H9 (cell line): ENCODE data around the gene MBP. TPM values are rescaled to one million over a fixed set of nuclear protein-coding genes. Genes with fewer than 3 reads are reported as not detected.

ENCODE experiments used
- DNase-seq: peaks from one replicate; pipeline ENCODE4 v3.0.0-alpha.2; 2017
- H2AFZ ChIP-seq: one replicate; pipeline ENCODE4 v1.6.1; 2013; ENCODE audit warnings: mild to moderate bottlenecking, low read length, control low read depth, moderate library complexity
- H2AK5ac ChIP-seq: 2 replicates; pipeline ENCODE4 v1.6.1; 2013; ENCODE audit warnings: low read length, control low read depth, mixed read lengths; ENCODE audit not compliant: insufficient read length
- H2BK120ac ChIP-seq: one replicate; pipeline ENCODE4 v1.6.1; 2013; ENCODE audit warnings: low read depth, mild to moderate bottlenecking, low read length, control low read depth, inconsistent platforms; ENCODE audit not compliant: poor library complexity, severe bottlenecking
- H2BK12ac ChIP-seq: 2 replicates; pipeline ENCODE4 v1.6.1; 2013; ENCODE audit warnings: low read length, control low read depth, mixed read lengths, low read depth; ENCODE audit not compliant: insufficient read length
- H2BK15ac ChIP-seq: 2 replicates; pipeline ENCODE4 v1.6.1; 2013; ENCODE audit warnings: low read depth, low read length, control low read depth
- H2BK20ac ChIP-seq: one replicate; pipeline ENCODE4 v1.6.1; 2013; ENCODE audit warnings: low read depth, mild to moderate bottlenecking, low read length, control low read depth, inconsistent platforms; ENCODE audit not compliant: poor library complexity, severe bottlenecking
- H2BK5ac ChIP-seq: 2 replicates; pipeline ENCODE4 v1.6.1; 2013; ENCODE audit warnings: low read length, control low read depth, mixed read lengths; ENCODE audit not compliant: insufficient read length
- H3K14ac ChIP-seq: 2 replicates; pipeline ENCODE4 v1.6.1; 2013; ENCODE audit warnings: low read length, control low read depth; ENCODE audit not compliant: insufficient read depth
- H3K18ac ChIP-seq: 2 replicates; pipeline ENCODE4 v1.6.1; 2013; ENCODE audit warnings: low read depth, mild to moderate bottlenecking, mixed read lengths, low read length, control low read depth; ENCODE audit not compliant: insufficient read length
- H3K23ac ChIP-seq: 2 replicates; pipeline ENCODE4 v1.6.1; 2013; ENCODE audit warnings: low read length, control low read depth, mixed read lengths, low read depth; ENCODE audit not compliant: insufficient read length
- H3K23me2 ChIP-seq: 2 replicates; pipeline ENCODE4 v1.6.1; 2013; ENCODE audit warnings: low read depth, mild to moderate bottlenecking, mixed read lengths, low read length, control low read depth; ENCODE audit not compliant: insufficient read length, poor library complexity, severe bottlenecking
- H3K27ac ChIP-seq: 2 replicates; pipeline ENCODE4 v1.5.1; 2013; ENCODE audit warnings: low read length, control low read depth, mixed read lengths, low read depth; ENCODE audit not compliant: insufficient read length
- H3K27me3 ChIP-seq: 2 replicates; pipeline ENCODE4 v1.6.1; 2013; ENCODE audit warnings: low read length, control low read depth, inconsistent platforms; ENCODE audit not compliant: insufficient read depth
- H3K4ac ChIP-seq: 2 replicates; pipeline ENCODE4 v1.6.1; 2013; ENCODE audit warnings: low read depth, mild to moderate bottlenecking, control low read depth, inconsistent platforms, low read length, moderate library complexity
- H3K4me1 ChIP-seq: 2 replicates; pipeline ENCODE4 v1.6.1; 2013; ENCODE audit warnings: low read length, control low read depth, inconsistent platforms; ENCODE audit not compliant: insufficient read depth
- H3K4me2 ChIP-seq: 2 replicates; pipeline ENCODE4 v1.6.1; 2013; ENCODE audit warnings: low read length, control low read depth, mixed read lengths; ENCODE audit not compliant: insufficient read length, insufficient read depth
- H3K56ac ChIP-seq: 2 replicates; pipeline ENCODE4 v1.6.1; 2013; ENCODE audit warnings: low read depth, mild to moderate bottlenecking, mixed read lengths, low read length, control low read depth; ENCODE audit not compliant: insufficient read length
- H3K79me1 ChIP-seq: 2 replicates; pipeline ENCODE4 v1.6.1; 2013; ENCODE audit warnings: low read depth, mild to moderate bottlenecking, moderate library complexity, low read length, control low read depth, inconsistent platforms; ENCODE audit not compliant: insufficient read depth, poor library complexity, severe bottlenecking
- H3K79me2 ChIP-seq: 2 replicates; pipeline ENCODE4 v1.6.1; 2013; ENCODE audit warnings: low read length, control low read depth, inconsistent platforms; ENCODE audit not compliant: insufficient read depth
- H3K9ac ChIP-seq: 2 replicates; pipeline ENCODE4 v1.6.1; 2013; ENCODE audit warnings: low read length, control low read depth, mixed read lengths; ENCODE audit not compliant: insufficient read length; ENCODE audit errors: extremely low read depth
- H3K9me3 ChIP-seq: one replicate; pipeline ENCODE4 v1.6.1; 2013; ENCODE audit warnings: low read depth, low read length, inconsistent platforms; ENCODE audit not compliant: control insufficient read depth
- H3T11ph ChIP-seq: one replicate; pipeline ENCODE4 v1.6.1; 2013; ENCODE audit warnings: mild to moderate bottlenecking, low read length, control low read depth, inconsistent platforms
- H4K20me1 ChIP-seq: one replicate; pipeline ENCODE4 v1.6.1; 2013; ENCODE audit not compliant: control insufficient read depth, insufficient read length, insufficient read depth
- H4K5ac ChIP-seq: 2 replicates; pipeline ENCODE4 v1.6.1; 2013; ENCODE audit warnings: low read depth, mild to moderate bottlenecking, mixed read lengths, low read length, control low read depth; ENCODE audit not compliant: insufficient read length
- H4K8ac ChIP-seq: replicated peaks from 2 replicates; pipeline ENCODE4 v1.6.1; 2013; ENCODE audit warnings: low read length, control low read depth, mixed read lengths, low read depth; ENCODE audit not compliant: insufficient read length
- H4K91ac ChIP-seq: 2 replicates; pipeline ENCODE4 v1.6.1; 2013; ENCODE audit warnings: low read depth, mild to moderate bottlenecking, moderate library complexity, mixed read lengths, low read length, control low read depth; ENCODE audit not compliant: insufficient read length
- H3K27ac Mint-ChIP-seq, 3 experiments: 2 replicates in 2 of 3; 3 replicates in 1 of 3; pipeline ENCODE4 v1.8.0; 2020 to 2021; ENCODE audit warnings: mixed read lengths in 3 of 3, mild to moderate bottlenecking in 1 of 3, moderate library complexity in 1 of 3
- H3K27me3 Mint-ChIP-seq: 2 replicates; pipeline ENCODE4 v1.8.0; 2021; ENCODE audit warnings: low read depth, mild to moderate bottlenecking, moderate library complexity, mixed read lengths
- H3K36me3 Mint-ChIP-seq, 3 experiments: 2 replicates in 2 of 3; 3 replicates in 1 of 3; pipeline ENCODE4 v1.8.0; 2020 to 2021; ENCODE audit warnings: low read depth in 3 of 3, mixed read lengths in 3 of 3; ENCODE audit not compliant: insufficient read depth in 1 of 3
- H3K4me1 Mint-ChIP-seq, 2 experiments: 2 replicates each; pipeline ENCODE4 v1.8.0; 2020; ENCODE audit warnings: mixed read lengths in 2 of 2
- H3K4me3 Mint-ChIP-seq, 2 experiments: 2 replicates in 1 of 2; 3 replicates in 1 of 2; pipeline ENCODE4 v1.8.0; 2020 to 2021; ENCODE audit warnings: mild to moderate bottlenecking in 2 of 2, mixed read lengths in 2 of 2, moderate library complexity in 1 of 2
- H3K9me3 Mint-ChIP-seq, 2 experiments: 2 replicates in 1 of 2; 3 replicates in 1 of 2; pipeline ENCODE4 v1.8.0; 2020; ENCODE audit warnings: mild to moderate bottlenecking in 2 of 2, mixed read lengths in 2 of 2, moderate library complexity in 1 of 2
- WGBS: extraction: QIAGEN DNeasy Blood & Tissue Kit; methylation state at CpG from one replicate; pipeline ENCODE4 v1.1.7; 2013; ENCODE audit warnings: missing lambda C conversion rate, low lambda C conversion rate, mixed read lengths; ENCODE audit not compliant: insufficient read length; ENCODE audit errors: extremely low coverage; 5-methylcytosine and 5-hydroxymethylcytosine counted together
- total RNA-seq: library from RNA; stranded (reverse); gene quantifications from 2 replicates; pipeline ENCODE4 v1.2.1, GENCODE V29; 2021
- TF ChIP-seq, protein P1 (sequence below): fragments of 200-600 bp; sonication (generic); conservative IDR thresholded peaks from 3 replicates; pipeline ENCODE4 v1.8.0; 2021; ENCODE audit warnings: antibody characterized with exemption, mild to moderate bottlenecking

MBP gene
- total RNA-seq, 1 experiment from 2014 or later: 8.6 TPM

GRCh38 chr18:77062518-77063003 lies 70.0 kb downstream of the MBP start:
- Histone ChIP-seq H2BK15ac (no peak overlapping the region), H3K9me3 (no peaks in the 10 kb centered on the region), H3K27me3 (no peaks in the 10 kb centered on the region), H4K8ac (no peak overlapping the region), H2AFZ (no peak overlapping the region), H3K4me1 (no peaks in the 10 kb centered on the region), H3K14ac (no peak overlapping the region), H4K91ac (no peak overlapping the region), H2BK5ac (no peak overlapping the region), H2BK20ac (no peak overlapping the region), H2AK5ac (no peak overlapping the region), H2BK120ac (no peak overlapping the region), H3K18ac (no peak overlapping the region), H3K23ac (no peak overlapping the region), H3K9ac (no peak overlapping the region), H2BK12ac (no peak overlapping the region), H3K23me2 (no peaks in the 10 kb centered on the region), H3K79me1 (no peaks in the 10 kb centered on the region), H3K4ac (no peak overlapping the region), H3T11ph (no peak overlapping the region), H4K20me1 (no peaks in the 10 kb centered on the region), H4K5ac (no peak overlapping the region), H3K79me2 (no peaks in the 10 kb centered on the region), H3K56ac (no peak overlapping the region), H3K4me2 (no peak overlapping the region), H3K27ac (no peak overlapping the region)
- H3K27ac Mint-ChIP-seq: no peak overlapping the region; a peak in 1 of 7 replicates
- H3K4me1 Mint-ChIP-seq: peaks cover 15 to 22% of the 10 kb centered on the region in 2 experiments
- no peak for DNase-seq
- no CpG with 5 or more reads among the region's 12 CpGs for WGBS
- no peak overlapping the region for H3K4me3 Mint-ChIP-seq
- H3K36me3 Mint-ChIP-seq: peaks cover 0 to 5% (median 0%) of the 10 kb centered on the region in 3 experiments; a peak in 2 of 7 replicates
- no peaks in the 10 kb centered on the region for H3K27me3 Mint-ChIP-seq
- TF ChIP-seq, protein P1, sequence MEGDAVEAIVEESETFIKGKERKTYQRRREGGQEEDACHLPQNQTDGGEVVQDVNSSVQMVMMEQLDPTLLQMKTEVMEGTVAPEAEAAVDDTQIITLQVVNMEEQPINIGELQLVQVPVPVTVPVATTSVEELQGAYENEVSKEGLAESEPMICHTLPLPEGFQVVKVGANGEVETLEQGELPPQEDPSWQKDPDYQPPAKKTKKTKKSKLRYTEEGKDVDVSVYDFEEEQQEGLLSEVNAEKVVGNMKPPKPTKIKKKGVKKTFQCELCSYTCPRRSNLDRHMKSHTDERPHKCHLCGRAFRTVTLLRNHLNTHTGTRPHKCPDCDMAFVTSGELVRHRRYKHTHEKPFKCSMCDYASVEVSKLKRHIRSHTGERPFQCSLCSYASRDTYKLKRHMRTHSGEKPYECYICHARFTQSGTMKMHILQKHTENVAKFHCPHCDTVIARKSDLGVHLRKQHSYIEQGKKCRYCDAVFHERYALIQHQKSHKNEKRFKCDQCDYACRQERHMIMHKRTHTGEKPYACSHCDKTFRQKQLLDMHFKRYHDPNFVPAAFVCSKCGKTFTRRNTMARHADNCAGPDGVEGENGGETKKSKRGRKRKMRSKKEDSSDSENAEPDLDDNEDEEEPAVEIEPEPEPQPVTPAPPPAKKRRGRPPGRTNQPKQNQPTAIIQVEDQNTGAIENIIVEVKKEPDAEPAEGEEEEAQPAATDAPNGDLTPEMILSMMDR: no peak
- H3K9me3 Mint-ChIP-seq: no peaks in the 10 kb centered on the region
